Measurements from ENCODE around the gene CARNS1. TPM values are rescaled to one million over a fixed set of nuclear protein-coding genes. Genes with fewer than 3 reads are reported as not detected.

Gene CARNS1
- total and polyA plus RNA-seq, 9 of the 15 experiments (the other 6 are each of a cell fraction or from before 2014, with no cell fraction given) = 0.01 to 0.18 (median 0.06) TPM; not detected in 3

DNA sequence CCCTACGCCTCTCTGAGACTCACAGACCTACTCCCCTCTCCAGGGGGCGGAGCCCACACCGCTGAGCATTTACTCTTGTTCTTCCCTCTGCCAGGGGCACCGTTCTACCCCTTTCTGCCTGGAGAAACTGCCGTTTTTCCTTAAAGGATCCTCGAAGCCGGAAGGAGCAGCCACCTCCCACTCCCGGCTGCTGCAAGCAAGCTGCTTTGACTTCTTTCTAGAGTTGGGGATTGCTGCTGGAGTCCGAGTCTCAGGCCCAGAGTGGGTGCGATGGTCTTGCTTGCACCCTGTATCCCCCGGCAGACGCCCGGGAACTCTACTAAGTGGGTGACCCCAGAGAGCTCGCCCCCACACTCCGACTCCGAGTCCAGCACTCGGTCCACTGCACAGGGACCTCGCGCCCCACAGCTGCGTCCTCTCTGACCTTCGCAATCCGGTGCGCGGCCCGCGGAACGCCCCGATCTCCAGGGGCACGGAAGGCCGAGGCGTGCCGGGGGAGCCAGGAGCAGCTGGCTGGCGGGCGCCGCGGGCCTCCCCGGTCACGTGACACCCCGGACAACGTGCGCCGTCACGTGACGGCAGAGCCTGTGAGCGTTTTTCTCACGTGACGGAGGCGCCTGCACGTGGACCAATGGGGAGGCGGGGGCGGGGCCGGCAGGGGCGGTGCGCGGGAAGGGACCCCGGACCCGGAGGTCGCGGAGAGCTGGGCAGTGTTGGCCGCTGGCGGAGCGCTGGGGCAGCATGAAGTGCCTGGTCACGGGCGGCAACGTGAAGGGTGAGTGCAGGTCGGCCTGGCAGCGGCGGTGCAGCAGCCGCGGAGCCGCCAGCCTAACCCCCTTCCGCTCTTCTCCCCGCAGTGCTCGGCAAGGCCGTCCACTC, 23.9 kb upstream of the CARNS1 start, which contains the start of gene RAD9A (continued):
- no peak for TF ChIP-seq ZNF212 (CRISPR knock-in tag; IDR thresholded peaks at IDR 0.05)
- TF ChIP-seq TRIM24 (IDR thresholded peaks at IDR 0.05) = no peak
- TF ChIP-seq, protein P1, sequence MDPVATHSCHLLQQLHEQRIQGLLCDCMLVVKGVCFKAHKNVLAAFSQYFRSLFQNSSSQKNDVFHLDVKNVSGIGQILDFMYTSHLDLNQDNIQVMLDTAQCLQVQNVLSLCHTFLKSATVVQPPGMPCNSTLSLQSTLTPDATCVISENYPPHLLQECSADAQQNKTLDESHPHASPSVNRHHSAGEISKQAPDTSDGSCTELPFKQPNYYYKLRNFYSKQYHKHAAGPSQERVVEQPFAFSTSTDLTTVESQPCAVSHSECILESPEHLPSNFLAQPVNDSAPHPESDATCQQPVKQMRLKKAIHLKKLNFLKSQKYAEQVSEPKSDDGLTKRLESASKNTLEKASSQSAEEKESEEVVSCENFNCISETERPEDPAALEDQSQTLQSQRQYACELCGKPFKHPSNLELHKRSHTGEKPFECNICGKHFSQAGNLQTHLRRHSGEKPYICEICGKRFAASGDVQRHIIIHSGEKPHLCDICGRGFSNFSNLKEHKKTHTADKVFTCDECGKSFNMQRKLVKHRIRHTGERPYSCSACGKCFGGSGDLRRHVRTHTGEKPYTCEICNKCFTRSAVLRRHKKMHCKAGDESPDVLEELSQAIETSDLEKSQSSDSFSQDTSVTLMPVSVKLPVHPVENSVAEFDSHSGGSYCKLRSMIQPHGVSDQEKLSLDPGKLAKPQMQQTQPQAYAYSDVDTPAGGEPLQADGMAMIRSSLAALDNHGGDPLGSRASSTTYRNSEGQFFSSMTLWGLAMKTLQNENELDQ (CRISPR knock-in tag; IDR thresholded peaks at IDR 0.05; ENCODE audit: borderline replicate concordance) = no peak
- no peak for TF ChIP-seq SPI1 (IDR thresholded peaks at IDR 0.05; ENCODE audit: borderline replicate concordance, low read depth, low read length)
- TF ChIP-seq SREBF2 (CRISPR knock-in tag; IDR thresholded peaks at IDR 0.05) = no peak
- TF ChIP-seq ZNF316 (IDR thresholded peaks at IDR 0.05) = no peak
- TF ChIP-seq PHF21A (IDR thresholded peaks at IDR 0.05; ENCODE audit: borderline replicate concordance, low read depth) = no peak
- peak; percentile 100 for TF ChIP-seq RAD51 (IDR thresholded peaks at IDR 0.05; ENCODE audit: borderline replicate concordance, low read depth)
- TF ChIP-seq GABPB2 (CRISPR knock-in tag; conservative IDR thresholded peaks at IDR 0.05) = no peak
- TF ChIP-seq NFIX (CRISPR knock-in tag; IDR thresholded peaks at IDR 0.05; ENCODE audit: low read depth) = no peak
- TF ChIP-seq CBX3 (IDR thresholded peaks at IDR 0.05; ENCODE audit: borderline replicate concordance in 1 of 2, low read length in 2 of 2) = peak in 1 of 2 experiments; percentile 83; a peak in 2 of 3 replicates
- peak; percentile 70; the same call in 1 of the 2 replicates for TF ChIP-seq JUN (IDR thresholded peaks at IDR 0.05; ENCODE audit: borderline replicate concordance, low read depth, low read length)
- TF ChIP-seq JUN (CRISPR knock-in tag; IDR thresholded peaks at IDR 0.05; ENCODE audit: borderline replicate concordance) = peak; percentile 65
- TF ChIP-seq ZNF644 (tag; IDR thresholded peaks at IDR 0.05; ENCODE audit: low read depth) = no peak
- TF ChIP-seq HNRNPUL1 (IDR thresholded peaks at IDR 0.05; ENCODE audit: low read length) = no peak
- peak; percentile 89 for TF ChIP-seq HMGN3 (IDR thresholded peaks at IDR 0.05; ENCODE audit: borderline replicate concordance, extremely low read depth, insufficient read length, low read depth, low read length)
- TF ChIP-seq, protein P2, sequence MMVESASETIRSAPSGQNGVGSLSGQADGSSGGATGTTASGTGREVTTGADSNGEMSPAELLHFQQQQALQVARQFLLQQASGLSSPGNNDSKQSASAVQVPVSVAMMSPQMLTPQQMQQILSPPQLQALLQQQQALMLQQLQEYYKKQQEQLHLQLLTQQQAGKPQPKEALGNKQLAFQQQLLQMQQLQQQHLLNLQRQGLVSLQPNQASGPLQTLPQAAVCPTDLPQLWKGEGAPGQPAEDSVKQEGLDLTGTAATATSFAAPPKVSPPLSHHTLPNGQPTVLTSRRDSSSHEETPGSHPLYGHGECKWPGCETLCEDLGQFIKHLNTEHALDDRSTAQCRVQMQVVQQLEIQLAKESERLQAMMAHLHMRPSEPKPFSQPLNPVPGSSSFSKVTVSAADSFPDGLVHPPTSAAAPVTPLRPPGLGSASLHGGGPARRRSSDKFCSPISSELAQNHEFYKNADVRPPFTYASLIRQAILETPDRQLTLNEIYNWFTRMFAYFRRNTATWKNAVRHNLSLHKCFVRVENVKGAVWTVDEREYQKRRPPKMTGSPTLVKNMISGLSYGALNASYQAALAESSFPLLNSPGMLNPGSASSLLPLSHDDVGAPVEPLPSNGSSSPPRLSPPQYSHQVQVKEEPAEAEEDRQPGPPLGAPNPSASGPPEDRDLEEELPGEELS (CRISPR knock-in tag; IDR thresholded peaks at IDR 0.05; ENCODE audit: borderline replicate concordance) = peak; percentile 51; the same call in 1 of the 2 replicates
- TF ChIP-seq PRMT5 (CRISPR knock-in tag; IDR thresholded peaks at IDR 0.05) = no peak
- TF ChIP-seq MTA3 (IDR thresholded peaks at IDR 0.05; ENCODE audit: borderline replicate concordance) = peak; percentile 83; the same call in 1 of the 2 replicates
- TF ChIP-seq ZNF717 (CRISPR knock-in tag; IDR thresholded peaks at IDR 0.05) = no peak
- peak; percentile 66 for TF ChIP-seq HCFC1 (IDR thresholded peaks at IDR 0.05; ENCODE audit: low read depth, low read length)
- TF ChIP-seq, protein P3, sequence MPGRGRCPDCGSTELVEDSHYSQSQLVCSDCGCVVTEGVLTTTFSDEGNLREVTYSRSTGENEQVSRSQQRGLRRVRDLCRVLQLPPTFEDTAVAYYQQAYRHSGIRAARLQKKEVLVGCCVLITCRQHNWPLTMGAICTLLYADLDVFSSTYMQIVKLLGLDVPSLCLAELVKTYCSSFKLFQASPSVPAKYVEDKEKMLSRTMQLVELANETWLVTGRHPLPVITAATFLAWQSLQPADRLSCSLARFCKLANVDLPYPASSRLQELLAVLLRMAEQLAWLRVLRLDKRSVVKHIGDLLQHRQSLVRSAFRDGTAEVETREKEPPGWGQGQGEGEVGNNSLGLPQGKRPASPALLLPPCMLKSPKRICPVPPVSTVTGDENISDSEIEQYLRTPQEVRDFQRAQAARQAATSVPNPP (IDR thresholded peaks at IDR 0.05; ENCODE audit: borderline replicate concordance, insufficient read depth, insufficient read length) = no peak
- TF ChIP-seq BCOR (IDR thresholded peaks at IDR 0.05) = peak; percentile 62

Measured in K562 (cell line).